NCI-H446 (cell line): Measurements from ENCODE around the gene ZSCAN5B.
"Not testable (repeated sequence)": the region's sequence is repeated elsewhere in the genome, so short reads cannot be mapped to it uniquely, and the experiment has no call there.

Experiments
- DNase-seq, 2 experiments: peaks; one replicate each; lab custom pipeline; 2025; lab: John Stamatoyannopoulos, UW

ZSCAN5B gene, protein sequence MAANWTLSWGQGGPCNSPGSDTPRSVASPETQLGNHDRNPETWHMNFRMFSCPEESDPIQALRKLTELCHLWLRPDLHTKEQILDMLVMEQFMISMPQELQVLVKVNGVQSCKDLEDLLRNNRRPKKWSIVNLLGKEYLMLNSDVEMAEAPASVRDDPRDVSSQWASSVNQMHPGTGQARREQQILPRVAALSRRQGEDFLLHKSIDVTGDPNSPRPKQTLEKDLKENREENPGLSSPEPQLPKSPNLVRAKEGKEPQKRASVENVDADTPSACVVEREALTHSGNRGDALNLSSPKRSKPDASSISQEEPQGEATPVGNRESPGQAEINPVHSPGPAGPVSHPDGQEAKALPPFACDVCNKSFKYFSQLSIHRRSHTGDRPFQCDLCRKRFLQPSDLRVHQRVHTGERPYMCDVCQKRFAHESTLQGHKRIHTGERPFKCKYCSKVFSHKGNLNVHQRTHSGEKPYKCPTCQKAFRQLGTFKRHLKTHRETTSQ

DNA sequence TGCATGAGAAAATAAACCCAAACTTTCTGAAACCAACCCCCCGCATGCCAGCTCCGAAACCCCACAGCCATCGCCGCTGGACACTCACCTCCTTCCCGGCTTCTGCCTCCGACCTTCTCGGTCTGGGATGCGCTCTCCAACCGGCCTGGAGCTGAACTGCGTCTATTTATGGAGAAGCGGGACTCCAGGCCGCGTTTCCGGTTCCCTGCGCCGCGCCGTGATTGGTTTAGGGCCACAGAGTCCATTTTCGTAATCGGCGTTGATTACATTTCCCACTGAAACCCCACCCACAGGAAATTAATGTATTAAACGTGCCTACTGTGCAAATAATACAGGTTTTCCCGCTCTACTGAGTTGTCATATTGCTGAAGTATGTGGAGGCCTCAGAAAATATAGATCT is at the start of gene ZSCAN5B:
Gene ZSCAN5B (minus strand): TSS at position 138 of the 400 bp plus-strand sequence. CDS start 4,731 bp downstream, outside the sequence.
- DNase-seq: not testable (repeated sequence)

DNA sequence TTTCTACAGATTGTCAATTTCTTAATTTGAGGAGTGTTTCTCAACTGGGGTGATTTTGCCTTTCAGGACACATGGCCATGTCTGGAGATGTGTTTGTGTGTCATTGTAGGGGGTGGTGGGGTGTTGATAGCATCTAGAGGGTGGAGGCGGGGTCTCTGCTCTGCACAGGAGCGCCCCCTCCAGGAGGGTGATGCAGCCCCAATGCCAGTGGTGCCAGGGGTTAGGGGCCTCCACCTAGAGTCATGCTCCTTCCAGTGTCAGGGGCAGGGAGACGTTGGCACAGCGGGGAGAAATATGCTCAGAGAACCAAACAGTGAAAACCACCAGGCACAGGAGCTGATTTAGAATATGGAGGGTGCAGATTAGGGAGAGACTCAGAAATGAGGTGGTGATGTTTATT is 48.2 kb upstream of the ZSCAN5B start:
- DNase-seq: not testable (repeated sequence)

DNA sequence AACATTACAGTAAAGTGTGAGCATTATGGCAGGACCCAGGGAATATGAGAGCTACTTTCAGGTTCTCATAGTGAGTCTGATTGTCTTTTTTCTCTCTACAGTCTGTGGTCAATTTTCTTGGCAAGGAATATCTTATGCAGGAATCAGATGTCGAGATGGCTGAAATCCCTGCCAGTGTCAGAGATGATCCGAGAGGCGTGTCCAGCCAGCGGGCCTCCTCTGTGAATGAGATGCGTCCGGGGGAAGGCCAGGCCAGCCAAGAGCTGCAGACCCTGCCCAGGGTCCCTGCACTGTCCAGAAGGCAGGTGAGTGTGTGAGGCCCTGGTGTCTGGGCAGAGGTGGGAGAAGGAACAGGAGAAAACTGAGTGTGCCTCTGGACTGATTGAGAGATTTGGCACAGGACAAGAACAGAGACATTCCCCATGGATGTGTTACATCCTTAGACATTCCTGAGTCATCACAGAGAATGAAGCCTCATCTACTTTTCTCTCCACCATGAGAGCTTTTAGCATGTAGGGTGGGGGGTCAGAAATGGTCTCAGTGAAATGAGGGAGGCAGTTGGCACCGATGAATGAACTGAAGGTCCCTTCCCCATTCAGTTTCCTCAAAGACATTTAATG is 47.6 kb upstream of the ZSCAN5B start:
- DNase-seq: no peak

DNA sequence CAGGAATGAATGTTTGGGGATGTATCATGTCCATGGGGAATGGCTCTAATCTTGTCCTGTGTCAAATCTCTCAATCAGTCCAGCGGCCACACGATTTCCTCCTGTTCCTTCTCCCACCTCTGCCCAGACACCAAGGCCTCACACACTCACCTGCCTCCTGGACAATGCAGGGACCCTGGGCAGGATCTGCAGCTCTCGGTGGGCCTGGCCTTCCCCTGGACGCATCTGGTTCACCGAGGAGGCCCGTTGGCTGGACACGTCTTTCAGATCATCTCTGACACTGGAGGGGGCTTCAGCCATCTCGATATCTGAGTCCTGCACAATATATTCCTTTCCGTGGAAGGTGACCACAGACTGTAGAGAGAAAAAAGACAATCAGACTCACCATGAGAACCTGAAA is 25.9 kb upstream of the ZSCAN5B start:
- DNase-seq: no peak

DNA sequence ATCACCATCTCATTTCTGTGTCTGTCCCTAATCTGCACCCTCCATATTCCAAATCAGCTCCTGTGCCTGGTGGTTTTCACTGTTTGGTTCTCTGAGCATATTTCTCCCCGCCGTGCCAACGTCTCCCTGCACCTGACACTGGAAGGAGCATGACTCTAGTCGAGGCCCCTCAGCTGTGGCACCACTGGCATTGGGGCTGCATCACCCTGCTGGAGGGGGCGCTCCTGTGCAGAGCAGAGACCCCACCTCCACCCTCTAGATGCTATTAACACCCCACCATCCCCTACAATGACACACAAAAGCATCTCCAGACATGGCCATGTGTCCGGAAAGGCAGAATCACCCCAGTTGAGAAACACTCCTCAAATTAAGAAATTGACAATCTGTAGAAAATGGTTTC is 25.3 kb upstream of the ZSCAN5B start:
- DNase-seq: no peak

DNA sequence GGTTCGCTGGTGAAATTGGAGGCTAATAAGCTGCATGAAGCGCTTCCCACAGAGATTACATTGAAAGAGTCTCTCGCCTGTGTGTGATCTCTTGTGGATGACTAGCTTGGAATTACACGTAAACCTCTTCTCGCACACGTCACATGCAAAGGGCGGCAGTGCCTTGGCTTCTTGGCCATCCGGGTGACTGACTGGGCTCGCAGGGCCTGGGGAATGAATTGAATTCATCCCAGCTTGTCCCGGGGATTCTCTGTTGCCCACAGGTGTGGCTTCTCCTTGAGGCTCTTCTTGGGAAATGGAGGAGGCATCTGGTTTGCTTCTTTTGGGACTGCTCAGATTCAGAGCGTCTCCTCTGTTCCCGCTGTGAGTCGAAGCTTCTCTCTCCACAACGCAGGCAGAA is 24.3 kb upstream of the ZSCAN5B start:
- no peak for DNase-seq

DNA sequence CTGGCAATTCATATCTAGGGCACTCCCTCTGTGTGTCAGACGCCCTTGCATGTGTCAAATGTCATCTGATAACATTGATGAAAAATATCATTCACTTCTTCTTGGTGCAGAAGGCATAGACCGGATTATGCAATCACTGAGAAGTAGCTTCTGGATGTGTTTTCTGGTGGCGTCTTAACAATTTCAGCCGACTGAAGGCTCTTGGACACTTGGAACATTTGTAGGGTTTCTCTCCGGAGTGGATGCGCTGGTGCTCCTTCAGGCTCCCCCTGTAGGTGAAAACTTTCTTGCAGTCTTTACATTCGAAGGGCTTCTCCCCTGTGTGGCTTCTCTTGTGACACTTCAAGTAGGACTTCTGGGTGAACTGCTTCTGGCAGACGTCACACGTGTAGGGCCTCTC is 23.9 kb upstream of the ZSCAN5B start:
- DNase-seq: not testable (repeated sequence)

DNA sequence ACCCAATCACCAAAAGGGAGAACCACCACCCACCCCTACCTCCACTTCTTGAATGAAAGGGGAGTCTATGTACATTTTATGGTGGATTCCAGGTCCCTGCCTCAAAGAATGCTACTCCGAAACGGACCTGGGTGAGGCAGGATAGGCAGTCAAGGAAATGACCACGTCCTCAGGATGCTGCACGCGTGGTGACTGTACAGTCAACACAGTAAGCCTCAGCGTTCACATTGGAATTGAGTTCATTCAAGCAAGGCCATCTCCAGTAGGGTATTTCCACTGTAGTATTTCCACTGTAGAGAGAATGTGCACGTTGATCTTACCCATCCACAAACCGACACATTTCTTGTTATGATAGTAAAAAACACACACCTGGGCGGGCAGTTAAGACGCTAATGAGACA is 21.4 kb upstream of the ZSCAN5B start:
- no peak for DNase-seq

DNA sequence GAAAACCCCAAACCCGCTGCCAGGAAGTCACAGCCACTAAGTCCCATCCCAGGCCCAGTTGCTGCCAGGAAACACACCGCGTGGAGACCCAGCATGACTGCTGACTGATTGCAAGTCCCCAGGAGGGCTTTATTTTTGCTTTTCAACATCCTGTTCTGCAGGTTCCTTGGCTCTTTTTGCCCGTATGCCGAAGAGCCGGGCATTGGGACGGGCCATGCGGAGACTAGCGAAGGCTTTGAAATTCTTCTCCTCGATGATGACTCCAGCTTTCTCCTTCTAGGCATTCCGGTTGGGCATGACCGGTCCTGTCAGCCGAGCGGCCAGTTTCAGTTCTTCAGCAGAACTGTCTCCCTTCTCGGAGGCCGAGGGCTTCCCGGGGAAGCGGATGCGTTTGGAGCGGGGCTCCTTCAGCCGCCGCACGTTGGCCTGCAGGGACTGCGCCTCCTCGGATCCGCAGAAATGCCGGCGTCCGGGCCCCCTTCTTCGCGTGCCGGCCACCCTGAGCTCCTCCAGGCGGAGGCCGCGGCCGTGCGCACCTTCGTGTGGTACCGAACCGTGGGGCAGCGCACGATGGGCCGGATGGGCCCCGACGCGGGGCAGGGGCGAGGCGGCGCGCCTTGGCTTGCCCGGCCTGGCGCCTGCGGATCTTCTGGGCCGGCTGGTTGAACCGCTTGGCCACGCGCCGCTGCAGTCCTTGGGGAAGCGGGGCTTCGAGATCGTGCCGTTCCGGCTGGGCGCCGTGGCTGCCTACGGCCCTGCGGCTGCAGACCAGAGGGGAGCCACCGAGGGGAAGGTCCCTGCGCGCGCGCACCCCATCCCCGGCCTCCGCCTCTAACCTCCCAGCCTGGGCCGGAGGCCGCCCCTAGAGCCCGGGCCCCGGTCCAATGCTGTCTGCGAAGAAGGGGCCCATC is 19.7 kb upstream of the ZSCAN5B start:
- DNase-seq: no peak

DNA sequence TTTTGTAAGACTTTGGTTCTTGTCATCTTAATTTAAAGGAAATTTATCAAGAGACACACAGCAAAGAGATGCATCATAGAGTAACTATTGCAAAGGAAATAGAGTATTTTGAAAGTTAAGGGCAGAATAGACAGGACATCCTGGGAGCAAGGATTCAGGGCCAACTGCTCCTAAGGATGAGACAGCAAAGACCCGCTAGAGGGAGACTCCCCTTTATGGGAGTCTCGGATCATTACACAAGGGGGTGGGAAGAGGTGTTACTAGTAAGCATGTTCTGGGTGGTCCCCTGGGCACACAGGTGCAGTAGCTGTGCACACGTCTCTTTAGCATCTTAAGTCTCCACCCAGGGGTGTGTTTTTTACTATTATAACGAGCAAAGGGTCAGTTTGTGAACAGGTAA is 14.1 kb upstream of the ZSCAN5B start:
- no peak for DNase-seq

DNA sequence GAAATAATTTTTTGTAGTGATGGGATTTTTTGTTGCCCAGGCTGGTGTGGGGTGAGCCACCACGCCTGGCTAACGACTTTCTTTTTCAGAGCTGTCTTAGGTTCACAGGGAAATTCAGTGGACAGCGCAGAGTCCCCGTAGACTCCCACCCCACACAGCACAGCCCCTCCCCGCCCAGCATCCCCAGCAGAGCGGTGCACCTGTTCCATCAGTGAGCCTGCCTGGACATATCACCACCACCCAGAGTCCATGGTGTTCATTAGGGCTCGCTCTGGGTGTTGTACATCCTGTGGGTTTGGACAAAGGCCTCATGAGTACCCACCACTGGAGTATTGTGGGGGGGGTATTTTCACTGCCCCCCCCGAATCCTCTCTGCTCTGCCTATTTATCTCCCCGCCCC is 12.5 kb upstream of the ZSCAN5B start:
- DNase-seq: not testable (repeated sequence)

DNA sequence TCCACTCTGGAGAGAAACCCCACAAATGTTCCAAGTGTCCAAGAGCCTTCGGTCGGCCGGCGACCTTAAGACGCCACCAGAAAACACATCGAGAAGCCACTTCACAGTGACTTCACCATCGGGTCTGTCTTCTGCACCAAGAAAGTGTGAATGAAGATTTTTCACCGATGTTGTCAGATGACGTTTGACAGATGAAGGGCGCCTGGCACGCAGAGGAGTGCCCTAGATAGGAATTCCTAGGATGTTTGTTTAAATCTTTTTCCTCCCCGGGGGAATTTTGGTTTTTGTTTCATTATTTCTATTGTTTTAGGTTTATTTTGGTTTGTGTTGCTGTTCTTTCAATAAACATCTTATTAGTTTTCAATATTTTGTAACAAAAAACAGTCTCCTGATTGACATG is 11.5 kb upstream of the ZSCAN5B start:
- no peak for DNase-seq

DNA sequence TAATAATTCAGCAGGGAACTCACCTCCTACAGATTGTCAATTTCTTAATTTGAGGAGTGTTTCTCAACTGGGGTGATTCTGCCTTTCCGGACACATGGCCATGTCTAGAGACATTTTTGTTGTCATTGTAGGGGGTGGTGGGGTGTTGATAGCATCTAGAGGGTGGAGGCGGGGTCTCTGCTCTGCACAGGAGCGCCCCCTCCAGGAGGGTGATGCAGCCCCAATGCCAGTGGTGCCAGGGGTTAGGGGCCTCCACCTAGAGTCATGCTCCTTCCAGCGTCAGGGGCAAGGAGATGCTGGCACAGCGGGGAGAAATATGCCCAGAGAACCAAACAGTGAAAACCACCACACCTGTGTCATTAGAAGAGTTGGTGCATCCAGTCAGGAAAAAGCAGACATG is 10.0 kb upstream of the ZSCAN5B start:
- not testable (repeated sequence) for DNase-seq

DNA sequence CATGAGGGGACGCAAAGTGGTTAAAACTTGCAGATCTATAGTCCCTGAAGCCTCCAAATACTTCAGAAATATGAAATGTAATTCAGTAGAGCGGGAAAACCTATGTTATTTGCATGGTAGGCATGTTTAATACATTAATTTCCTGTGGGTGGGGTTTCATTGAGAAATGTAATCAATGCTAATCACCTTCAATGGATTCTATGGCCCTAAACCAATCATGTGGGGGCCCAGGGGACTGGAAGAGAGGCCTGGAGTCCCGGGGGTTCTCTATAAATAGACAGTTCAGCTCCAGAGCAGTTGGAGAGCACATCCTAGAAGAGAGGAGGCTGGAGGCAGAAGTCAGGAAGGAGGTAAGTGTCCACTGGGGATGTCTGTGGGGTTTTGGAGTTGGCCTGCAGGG is 4.4 kb upstream of the ZSCAN5B start, which contains the start of gene ZSCAN5C:
Gene ZSCAN5C (plus strand): TSS at position 301 of the 400 bp plus-strand sequence. CDS start 3,641 bp downstream, outside the sequence.
- no peak for DNase-seq

DNA sequence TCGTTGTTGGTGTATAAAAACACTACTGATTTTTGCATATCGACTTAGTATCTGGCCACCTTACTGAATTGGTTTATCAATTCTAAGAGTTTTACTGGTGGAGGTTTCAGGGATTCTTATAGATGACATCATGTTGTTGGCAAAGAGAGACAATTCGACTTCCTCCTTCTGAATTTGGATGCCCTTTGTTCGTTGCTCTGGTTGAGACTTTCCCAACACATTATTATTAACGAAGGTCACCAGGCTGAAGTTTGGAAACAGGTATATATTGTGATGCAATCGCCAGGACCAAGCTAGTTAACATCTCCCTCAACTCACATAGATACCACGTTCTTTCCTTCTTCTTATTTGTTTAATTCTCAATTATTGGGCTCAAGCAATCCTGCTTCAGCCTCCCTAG is 2.1 kb upstream of the ZSCAN5B start:
- no peak for DNase-seq

DNA sequence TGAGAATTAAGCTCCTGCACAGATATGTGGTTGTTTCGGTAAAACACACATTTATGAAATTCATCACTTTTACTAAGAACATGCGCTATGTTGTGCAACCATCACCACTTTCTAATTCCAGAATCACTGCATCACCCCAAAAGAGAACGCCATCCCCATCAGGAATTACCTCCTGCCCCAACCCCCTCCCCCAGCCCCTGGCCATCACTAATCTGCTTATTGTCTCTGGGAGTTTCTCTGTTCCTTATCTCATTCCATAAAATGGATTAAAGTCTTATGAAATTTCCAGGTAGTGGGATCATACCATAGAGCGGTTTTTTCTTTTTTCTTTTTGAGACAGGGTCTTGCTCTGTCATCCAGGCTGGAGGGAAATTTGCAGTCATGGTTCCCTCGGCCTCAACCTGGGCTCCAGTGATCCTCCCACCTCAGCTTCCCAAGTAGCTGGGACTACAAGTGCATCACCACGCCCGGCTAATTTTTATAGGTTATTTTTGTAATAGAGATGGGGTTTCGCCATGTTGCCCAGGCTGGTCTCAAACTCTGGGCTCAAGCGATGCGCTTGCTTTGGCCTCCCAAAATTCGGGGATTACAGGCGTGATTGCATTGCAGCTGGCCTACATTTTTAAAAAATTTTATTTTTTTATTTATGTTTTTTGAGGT is 3.5 kb downstream of the ZSCAN5B start:
- no peak for DNase-seq

DNA sequence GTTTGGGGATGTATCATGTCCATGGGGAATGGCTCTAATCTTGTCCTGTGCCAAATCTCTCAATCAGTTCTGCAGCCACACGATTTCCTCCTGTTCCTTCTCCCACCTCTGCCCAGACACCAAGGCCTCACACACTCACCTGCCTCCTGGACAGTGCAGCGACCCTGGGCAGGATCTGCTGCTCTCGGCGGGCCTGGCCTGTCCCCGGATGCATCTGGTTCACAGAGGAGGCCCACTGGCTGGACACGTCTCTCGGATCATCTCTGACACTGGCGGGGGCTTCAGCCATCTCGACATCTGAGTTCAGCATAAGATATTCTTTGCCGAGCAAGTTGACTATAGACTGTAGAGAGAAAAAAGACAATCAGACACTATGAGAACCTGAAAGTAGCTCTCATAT is 5.9 kb downstream of the ZSCAN5B start:
- DNase-seq: no peak

DNA sequence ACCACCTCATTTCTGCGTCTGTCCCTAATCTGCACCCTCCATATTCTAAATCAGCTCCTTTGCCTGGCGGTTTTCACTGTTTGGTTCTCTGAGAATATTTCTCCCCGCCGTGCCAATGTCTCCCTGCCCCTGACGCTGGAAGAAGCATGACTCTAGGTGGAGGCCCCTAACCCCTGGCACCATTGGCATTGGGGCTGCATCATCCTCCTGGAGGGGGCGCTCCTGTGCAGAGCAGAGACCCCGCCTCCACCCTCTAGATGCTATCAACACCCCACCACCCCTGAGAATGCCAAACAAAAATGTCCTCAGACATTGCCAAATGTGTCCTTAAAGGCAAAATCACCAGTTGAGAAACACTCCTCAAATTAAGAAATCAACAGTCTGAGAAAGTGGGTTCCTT is 6.5 kb downstream of the ZSCAN5B start:
- no peak for DNase-seq

DNA sequence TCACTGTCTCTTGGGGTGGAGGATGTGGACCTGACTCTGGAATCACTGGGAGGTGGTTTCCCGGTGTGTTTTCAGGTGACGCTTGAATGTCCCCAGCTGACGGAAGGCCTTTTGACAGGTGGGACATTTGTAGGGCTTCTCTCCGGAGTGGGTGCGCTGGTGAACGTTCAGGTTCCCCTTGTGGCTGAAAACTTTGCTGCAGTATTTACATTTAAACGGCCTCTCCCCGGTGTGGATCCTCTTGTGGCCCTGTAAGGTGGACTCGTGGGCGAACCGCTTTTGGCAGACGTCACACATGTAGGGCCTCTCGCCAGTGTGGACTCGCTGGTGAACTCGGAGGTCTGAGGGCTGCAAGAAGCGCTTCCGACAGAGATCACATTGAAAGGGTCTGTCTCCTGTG is 7.8 kb downstream of the ZSCAN5B start:
- no peak for DNase-seq

DNA sequence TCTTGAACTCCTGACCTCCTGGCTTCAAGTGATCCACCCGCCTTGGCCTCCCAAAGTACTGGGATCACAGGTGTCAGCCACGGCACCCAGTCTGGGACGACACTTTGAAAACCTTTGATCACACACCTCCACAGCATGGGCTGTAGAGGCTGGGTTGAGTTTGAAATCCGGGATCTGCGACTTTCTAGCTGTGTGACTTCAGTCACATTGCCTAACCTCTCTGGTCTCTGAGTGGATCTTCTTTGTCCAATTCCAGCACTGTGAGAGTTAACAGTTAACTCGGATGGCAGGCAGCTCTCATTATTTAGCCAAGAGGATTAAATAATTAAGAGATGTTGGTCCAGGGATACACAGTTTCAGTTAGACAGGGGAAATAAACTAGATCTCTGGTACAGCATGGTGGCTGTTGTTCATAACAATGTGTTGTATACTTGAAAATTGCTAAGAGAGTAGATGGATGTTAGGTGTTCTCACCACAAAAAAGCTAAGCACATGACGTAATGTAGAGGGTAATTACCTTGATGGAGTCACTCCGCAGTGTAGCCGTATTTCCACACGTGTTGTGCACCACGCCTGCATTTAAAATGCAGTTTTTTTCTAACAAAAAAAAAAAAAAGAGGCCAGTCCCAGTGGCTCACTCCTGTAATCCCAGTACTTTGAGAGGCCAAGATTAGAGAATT is 19.9 kb downstream of the ZSCAN5B start:
- no peak for DNase-seq

DNA sequence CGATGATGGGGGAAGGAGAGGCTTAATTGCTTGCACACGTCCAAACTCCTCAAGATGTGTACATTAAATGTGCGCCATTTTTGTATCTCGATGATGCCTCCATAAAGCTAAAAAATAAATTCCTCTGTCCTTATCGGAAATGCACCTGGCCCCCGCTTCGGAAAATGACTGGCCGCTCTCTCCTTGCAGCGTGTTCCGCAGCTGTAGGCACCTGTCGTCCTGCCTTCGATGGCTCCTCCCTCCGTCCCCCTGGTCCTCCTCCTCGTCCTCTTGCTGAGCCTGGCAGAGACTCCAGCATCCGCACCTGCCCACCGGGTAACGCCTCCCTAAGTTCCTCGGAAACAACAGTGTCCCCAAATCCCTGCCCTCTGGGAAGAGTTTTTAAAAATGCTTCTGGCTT is 20.7 kb downstream of the ZSCAN5B start:
- no peak for DNase-seq
